SU-DHL-6 (cell line): Measurements from ENCODE around the gene MMRN2.

Source experiments
- CTCF ChIP-seq: fragments of 200-600 bp; sonication (generic); IDR thresholded peaks from one replicate; pipeline ENCODE4 v1.5.1; 2017; ENCODE audit warnings: antibody characterized with exemption, mild to moderate bottlenecking, low read length, moderate library complexity; ENCODE audit not compliant: insufficient read depth, poor library complexity, severe bottlenecking
- EZH2phosphoT487 ChIP-seq: fragments of 200-600 bp; sonication (generic), shearing (Covaris generic); conservative IDR thresholded peaks from 2 replicates; pipeline ENCODE4 v1.6.1; 2018; ENCODE audit warnings: mild to moderate bottlenecking, antibody characterized with exemption, low read length, moderate library complexity, mixed read lengths

- TF ChIP-seq CTCF (no peak), EZH2phosphoT487 (no peak)
These were observed 12.1 kb upstream of the MMRN2 start for GRCh38 chr10:86969421-86970041.
